ENCODE results near the gene BMPER.

BMPER gene

DNA sequence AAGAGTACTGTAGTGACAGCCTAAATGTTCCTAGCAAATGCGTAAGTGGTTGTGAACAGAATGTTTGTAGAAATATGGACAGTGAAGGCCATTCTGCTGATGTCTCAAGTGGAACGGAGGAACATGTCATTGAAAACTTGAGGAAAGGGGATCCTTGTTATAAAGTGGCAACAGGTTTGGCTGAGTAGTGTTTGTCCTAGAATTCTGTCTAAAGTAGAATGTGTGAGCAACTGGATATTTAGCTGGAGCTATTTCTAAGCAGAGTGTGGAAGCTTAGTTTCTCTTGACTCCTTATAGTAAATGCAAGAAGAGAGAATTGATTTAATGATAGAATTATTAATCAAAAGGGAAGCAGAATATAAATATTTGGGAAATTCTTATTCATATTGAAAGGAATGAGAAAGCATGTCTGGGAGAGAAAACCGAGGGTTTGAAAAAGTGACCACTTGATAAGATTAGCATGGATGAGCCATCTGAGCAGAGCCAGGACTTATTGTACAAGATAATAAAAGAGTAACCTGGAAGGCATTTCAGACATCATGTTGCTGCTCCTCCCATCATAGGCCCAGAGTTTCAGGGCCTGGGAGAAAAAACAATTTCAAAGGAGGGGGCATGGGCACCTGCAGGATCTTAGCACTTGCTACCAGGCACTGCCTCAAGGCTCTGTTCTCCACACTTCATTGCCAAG, 276.1 kb downstream of the BMPER start:
- DNase-seq (ENCODE audit: low read depth): no peak

DNA sequence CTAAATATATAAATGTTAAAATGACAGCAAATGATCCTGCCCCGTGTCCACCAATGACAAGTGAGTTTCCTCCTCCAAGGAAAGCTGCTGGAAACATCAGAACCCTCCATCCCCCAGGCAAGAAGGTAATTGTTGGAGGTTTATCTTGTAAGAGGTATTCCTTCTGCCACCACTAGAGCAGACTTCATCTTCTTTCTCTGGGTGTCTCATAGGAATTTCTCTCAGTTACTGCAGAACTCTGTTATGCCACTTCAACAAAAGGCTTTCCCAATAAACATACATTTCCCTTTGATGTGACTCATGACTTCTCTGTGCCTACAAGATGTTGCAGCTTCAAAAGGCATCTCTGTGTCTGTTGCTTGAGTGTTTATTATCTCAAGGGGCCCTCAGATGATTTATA, 279.1 kb downstream of the BMPER start:
- DNase-seq (ENCODE audit: low read depth): no peak

DNA sequence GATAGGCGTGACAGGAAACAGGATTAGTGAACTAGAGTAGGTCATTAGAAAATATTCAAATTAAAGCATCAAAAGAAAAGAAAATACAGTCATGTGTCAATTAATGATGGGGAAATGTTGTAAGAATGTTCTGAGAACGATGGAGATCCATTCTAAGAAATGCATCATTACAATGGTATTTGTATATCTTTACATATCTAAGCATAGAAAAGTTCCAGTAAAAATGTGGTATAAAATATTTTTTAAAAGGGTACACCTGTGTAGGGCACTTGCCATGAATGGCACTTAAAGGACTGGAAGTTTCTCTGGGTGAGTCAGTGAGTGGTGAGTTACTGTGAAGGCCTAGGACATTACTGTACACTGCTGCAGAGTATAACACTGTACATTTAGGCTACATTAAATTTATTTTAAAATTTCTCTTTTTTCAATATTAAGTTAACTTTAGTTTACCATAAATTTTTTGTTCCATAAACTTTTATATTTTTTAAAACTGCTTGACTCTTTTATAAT, 282.5 kb downstream of the BMPER start:
- no peak for DNase-seq (ENCODE audit: low read depth)

DNA sequence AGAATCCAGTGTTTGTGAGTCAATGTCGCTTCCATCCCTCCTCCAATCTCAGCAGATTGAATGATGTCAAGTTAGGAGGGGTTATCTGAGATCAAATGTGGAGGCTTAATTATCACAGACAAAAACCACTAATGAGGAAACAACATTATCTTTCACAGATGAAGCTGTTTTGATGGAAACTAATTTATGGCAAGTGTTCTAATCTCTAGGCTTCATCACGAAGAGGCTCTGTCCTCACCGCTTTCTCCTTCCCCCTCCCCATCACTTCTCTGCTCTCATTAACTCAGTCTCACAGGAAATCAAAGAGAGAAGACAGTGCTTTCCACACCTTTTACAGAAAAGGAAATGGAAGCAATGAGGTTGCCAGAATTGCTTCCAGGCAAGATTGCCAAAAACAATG, 283.7 kb downstream of the BMPER start:
- no peak for DNase-seq (ENCODE audit: low read depth)

DNA sequence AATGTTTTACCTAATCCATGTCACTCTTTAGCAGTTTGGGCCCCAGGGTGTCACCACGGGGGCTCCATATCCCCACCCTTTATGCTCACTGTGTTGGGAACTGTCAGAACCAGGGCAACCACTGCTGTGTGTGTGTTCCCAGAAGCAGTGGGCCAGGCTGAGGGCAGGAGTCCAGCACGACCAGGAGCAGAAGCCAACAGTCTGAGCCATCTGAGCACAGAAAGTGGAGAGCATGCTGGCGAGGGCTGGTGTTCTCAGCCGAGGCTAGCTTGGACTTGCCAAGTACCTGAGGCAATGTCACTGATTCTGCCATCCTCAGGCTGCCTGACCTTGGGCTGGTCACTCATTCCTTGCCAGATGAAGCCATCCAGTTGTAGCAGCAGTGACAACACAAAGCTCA, 285.0 kb downstream of the BMPER start:
- DNase-seq (ENCODE audit: low read depth): no peak

DNA sequence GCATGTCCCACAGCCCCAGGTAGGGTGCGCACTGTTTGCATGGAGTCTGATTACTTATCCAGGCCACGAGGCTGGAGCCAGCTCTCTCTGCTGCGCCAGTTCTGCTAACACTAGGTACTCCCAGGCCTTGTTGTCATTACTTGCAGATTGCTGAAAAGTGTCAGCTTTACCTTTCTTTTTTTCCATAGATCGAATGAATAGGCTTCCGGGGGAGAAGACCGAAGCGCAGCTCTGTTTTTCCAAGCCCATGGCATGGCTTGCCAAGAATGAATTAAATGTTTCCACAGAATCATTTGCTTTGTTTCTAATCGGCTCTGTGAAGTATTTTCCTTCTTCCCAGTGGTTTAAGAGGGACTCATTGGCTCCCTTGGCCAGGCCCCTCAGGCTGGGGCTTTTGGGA, 285.8 kb downstream of the BMPER start:
- no peak for DNase-seq (ENCODE audit: low read depth)

DNA sequence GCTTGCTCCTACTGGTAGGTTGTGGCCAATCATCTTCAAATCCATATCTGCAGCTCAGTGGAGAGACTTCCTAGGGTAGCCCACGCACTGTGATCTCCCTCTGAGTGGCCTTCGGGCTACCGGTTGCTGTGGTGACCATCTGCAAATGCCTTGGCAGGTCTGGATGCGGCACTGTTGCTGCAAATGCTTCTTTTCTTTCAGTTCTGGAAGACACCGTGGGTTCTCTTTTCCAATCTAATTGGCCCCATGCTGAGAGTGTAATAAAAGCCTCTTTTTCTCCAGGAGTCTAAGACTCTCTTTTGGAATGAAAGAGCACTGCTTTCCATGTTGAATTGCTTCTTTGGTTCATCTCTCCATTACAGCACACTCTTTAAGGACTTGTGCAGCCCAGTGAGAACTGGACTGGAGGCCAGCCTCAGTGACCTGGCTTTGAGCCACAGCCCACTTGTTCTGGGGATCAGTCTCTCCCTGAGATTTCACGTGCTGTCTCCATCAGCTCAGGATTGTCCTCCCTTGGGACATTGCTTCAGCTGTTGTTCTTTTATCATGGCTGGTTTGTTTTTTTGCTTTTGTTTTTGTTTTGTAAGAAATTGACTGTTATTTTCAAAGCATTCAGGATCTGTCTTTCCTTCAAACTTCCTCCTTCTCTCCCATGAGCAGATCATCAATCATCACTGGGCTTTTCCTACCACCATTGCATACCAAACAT, 286.6 kb downstream of the BMPER start:
- no peak for DNase-seq (ENCODE audit: low read depth)

DNA sequence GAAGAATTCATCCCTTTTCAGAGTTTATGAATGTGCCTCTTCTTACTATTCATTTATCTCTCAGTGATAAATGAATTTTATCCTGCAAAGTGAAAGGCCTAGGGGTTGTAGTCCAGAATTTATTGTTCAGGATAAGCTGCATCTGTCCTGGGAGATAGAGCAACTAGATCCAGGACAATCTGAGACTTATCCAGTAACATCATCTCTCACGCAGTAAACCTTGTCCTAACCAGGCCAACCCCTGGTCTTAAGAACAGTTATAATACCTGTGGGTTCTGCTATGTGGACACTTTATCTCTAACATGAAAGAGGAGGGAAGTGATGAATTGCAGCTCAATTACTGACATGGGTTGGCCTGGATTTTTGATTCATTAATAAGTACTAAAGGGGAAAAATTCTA, 287.6 kb downstream of the BMPER start:
- DNase-seq (ENCODE audit: low read depth): no peak

DNA sequence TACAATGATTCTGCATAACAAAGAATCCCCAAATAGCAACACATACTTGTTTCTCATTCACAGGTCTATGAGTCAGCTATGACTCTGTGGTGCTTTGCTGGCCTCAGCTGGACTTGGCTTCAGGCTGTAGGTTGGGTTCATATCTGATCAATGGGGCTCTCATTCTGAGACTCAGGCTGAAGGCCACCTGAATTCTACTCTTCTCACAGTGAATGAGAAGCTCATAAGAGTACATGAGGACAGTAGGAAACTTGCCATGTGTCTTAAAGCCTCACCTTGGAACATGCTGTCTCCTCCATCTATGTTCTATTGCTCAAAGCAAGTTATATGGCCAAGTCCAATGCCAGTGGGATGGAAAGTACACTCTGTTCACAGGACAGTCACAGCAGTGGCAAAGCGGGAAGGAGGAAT, 292.9 kb downstream of the BMPER start:
- DNase-seq (ENCODE audit: low read depth): no peak
